ENCODE data around the gene SNN. TPM values are rescaled to one million over a fixed set of nuclear protein-coding genes. Genes with fewer than 3 reads are reported as not detected.

Gene SNN
- total and polyA plus RNA-seq, 7 experiments from 2014 or later, result 17.0 to 86.8 (median 34.3) TPM

- intact Hi-C loops (cut with micrococcal nuclease), result no loop called here
- ChIA-PET CTCF (no interaction called here), POLR2A (no interaction called here)
- H3K4me1 ChIP-seq (ENCODE audit: control insufficient read depth in 2 of 2, insufficient read depth in 2 of 2, low read length in 2 of 2), result peaks cover 9 to 36% of the 10 kb centered on the region in 2 donors
- no peaks in the 10 kb centered on the region for H3K27me3 ChIP-seq (ENCODE audit: control insufficient read depth in 2 of 2, insufficient read depth in 2 of 2, low read length in 2 of 2)
- no peak for DNase-seq
- Mint-ChIP-seq H3K36me3 (peaks cover 0 to 18% (median 0%) of the 10 kb centered on the region in 5 donors), H3K9me3 (peaks cover 0 to 1% (median 0%) of the 10 kb centered on the region in 11 donors), H3K4me1 (peaks cover 58 to 80% (median 78%) of the 10 kb centered on the region in 7 donors), H3K4me3 (peak overlapping the region in 2 of 10 donors; percentile 9 to 47), H3K27ac (peak overlapping the region in 7 of 9 donors; percentile 30 to 98 (median 86)), H3K27me3 (no peaks in the 10 kb centered on the region)
- H3K27ac ChIP-seq (ENCODE audit: low read depth, low read length), result no peak overlapping the region
- H3K36me3 ChIP-seq (ENCODE audit: control insufficient read depth in 2 of 3, insufficient read depth in 3 of 3, low read length in 3 of 3), result peaks cover 6 to 63% (median 15%) of the 10 kb centered on the region in 3 experiments
- no peak overlapping the region for H3K4me3 ChIP-seq (ENCODE audit: low read length)
- no peak for ATAC-seq
- no peaks in the 10 kb centered on the region for H3K9me3 ChIP-seq (ENCODE audit: control insufficient read depth in 2 of 3, low read length in 3 of 3)
Measured at GRCh38 chr16:11675561-11676511, 7.6 kb downstream of the SNN start.

- peaks cover 0 to 18% (median 3%) of the 10 kb centered on the region in 5 donors for H3K36me3 Mint-ChIP-seq
- no peak for DNase-seq
- peak overlapping the region in 1 of 10 donors; percentile 72 for H3K4me3 Mint-ChIP-seq
- H3K27me3 Mint-ChIP-seq, result no peaks in the 10 kb centered on the region
- CTCF ChIA-PET, result no interaction called here
- intact Hi-C loops (cut with micrococcal nuclease), result no loop called here
- H3K9me3 ChIP-seq (ENCODE audit: control insufficient read depth in 2 of 3, low read length in 3 of 3), result no peaks in the 10 kb centered on the region
- peaks cover 15 to 36% of the 10 kb centered on the region in 2 donors for H3K4me1 ChIP-seq (ENCODE audit: control insufficient read depth in 2 of 2, insufficient read depth in 2 of 2, low read length in 2 of 2)
- no peaks in the 10 kb centered on the region for H3K27me3 ChIP-seq (ENCODE audit: control insufficient read depth in 2 of 2, insufficient read depth in 2 of 2, low read length in 2 of 2)
- H3K27ac Mint-ChIP-seq, result peak overlapping the region in 6 of 9 donors; percentile 4 to 87 (median 74)
- ATAC-seq, result no peak
- POLR2A ChIA-PET, result interaction anchor here (1.5 kb wide), 1 partner anchor 13 kb away, joined by 4 read pairs; no protein-coding TSS in a partner anchor
- peaks cover 6 to 63% (median 15%) of the 10 kb centered on the region in 3 experiments for H3K36me3 ChIP-seq (ENCODE audit: control insufficient read depth in 2 of 3, insufficient read depth in 3 of 3, low read length in 3 of 3)
- H3K27ac ChIP-seq (ENCODE audit: low read depth, low read length), result no peak overlapping the region
- no peak overlapping the region for H3K4me3 ChIP-seq (ENCODE audit: low read length)
- H3K9me3 Mint-ChIP-seq, result peaks cover 0 to 1% (median 0%) of the 10 kb centered on the region in 11 donors
- H3K4me1 Mint-ChIP-seq, result peaks cover 59 to 80% (median 78%) of the 10 kb centered on the region in 7 donors
Measured at GRCh38 chr16:11676799-11677198, 8.5 kb downstream of the SNN start.

- peak overlapping the region in 8 of 9 donors; percentile 20 to 88 (median 78) for H3K27ac Mint-ChIP-seq
- no peak for DNase-seq
- ATAC-seq, result no peak
- peaks cover 56 to 80% (median 78%) of the 10 kb centered on the region in 7 donors for H3K4me1 Mint-ChIP-seq
- peaks cover 6 to 68% (median 15%) of the 10 kb centered on the region in 3 experiments for H3K36me3 ChIP-seq (ENCODE audit: control insufficient read depth in 2 of 3, insufficient read depth in 3 of 3, low read length in 3 of 3)
- intact Hi-C loops (cut with micrococcal nuclease), result no loop called here
- POLR2A ChIA-PET, result interaction anchor here (0.6 to 1.5 kb wide), 4 partner anchors 8 to 58 kb away, joined by 3 to 5 read pairs (median 4); no protein-coding TSS in a partner anchor
- H3K36me3 Mint-ChIP-seq, result peaks cover 0 to 19% (median 4%) of the 10 kb centered on the region in 5 donors
- CTCF ChIA-PET, result no interaction called here
- H3K4me3 Mint-ChIP-seq, result peak overlapping the region in 6 of 10 donors; percentile 5 to 79 (median 39)
- peak overlapping the region; percentile 20 for H3K27ac ChIP-seq (ENCODE audit: low read depth, low read length)
- no peaks in the 10 kb centered on the region for H3K9me3 ChIP-seq (ENCODE audit: control insufficient read depth in 2 of 3, low read length in 3 of 3)
- no peaks in the 10 kb centered on the region for H3K27me3 Mint-ChIP-seq
- H3K27me3 ChIP-seq (ENCODE audit: control insufficient read depth in 2 of 2, insufficient read depth in 2 of 2, low read length in 2 of 2), result no peaks in the 10 kb centered on the region
- peaks cover 0 to 1% (median 0%) of the 10 kb centered on the region in 11 donors for H3K9me3 Mint-ChIP-seq
- H3K4me3 ChIP-seq (ENCODE audit: low read length), result no peak overlapping the region
- peaks cover 18 to 36% of the 10 kb centered on the region in 2 donors for H3K4me1 ChIP-seq (ENCODE audit: control insufficient read depth in 2 of 2, insufficient read depth in 2 of 2, low read length in 2 of 2)
Measured at GRCh38 chr16:11677451-11677951, 9.2 kb downstream of the SNN start.

GRCh38 chr16:11677959-11678881, 10.0 kb downstream of the SNN start:
- DNase-seq, result no peak
- H3K27me3 Mint-ChIP-seq, result no peaks in the 10 kb centered on the region
- Histone ChIP-seq H3K27me3 (ENCODE audit: control insufficient read depth in 2 of 2, insufficient read depth in 2 of 2, low read length in 2 of 2) (no peaks in the 10 kb centered on the region), H3K27ac (ENCODE audit: low read depth, low read length) (no peak overlapping the region), H3K36me3 (ENCODE audit: control insufficient read depth in 2 of 3, insufficient read depth in 3 of 3, low read length in 3 of 3) (peaks cover 9 to 74% (median 15%) of the 10 kb centered on the region in 3 experiments), H3K9me3 (ENCODE audit: control insufficient read depth in 2 of 3, low read length in 3 of 3) (no peaks in the 10 kb centered on the region), H3K4me3 (ENCODE audit: low read length) (no peak overlapping the region), H3K4me1 (ENCODE audit: control insufficient read depth in 2 of 2, insufficient read depth in 2 of 2, low read length in 2 of 2) (peaks cover 11 to 30% of the 10 kb centered on the region in 2 donors)
- peak overlapping the region; percentile 20 to 88 (median 72) for H3K27ac Mint-ChIP-seq
- H3K4me1 Mint-ChIP-seq, result peaks cover 51 to 80% (median 77%) of the 10 kb centered on the region in 7 donors
- peaks cover 0 to 24% (median 8%) of the 10 kb centered on the region in 5 donors for H3K36me3 Mint-ChIP-seq
- peaks cover 0 to 1% (median 0%) of the 10 kb centered on the region in 11 donors for H3K9me3 Mint-ChIP-seq
- H3K4me3 Mint-ChIP-seq, result peak overlapping the region in 3 of 10 donors; percentile 5 to 72 (median 31)
- no peak for ATAC-seq
- POLR2A ChIA-PET, result interaction anchor here (0.6 to 1.5 kb wide), 6 partner anchors 9 to 94 kb away, joined by 3 to 5 read pairs (median 4); no protein-coding TSS in a partner anchor
- CTCF ChIA-PET, result interaction anchor here (1.0 to 1.2 kb wide), 2 partner anchors 9 to 10 kb away, joined by 3 to 4 read pairs; no protein-coding TSS in a partner anchor
- intact Hi-C loops (cut with micrococcal nuclease), result no loop called here

- Mint-ChIP-seq H3K27ac (peak overlapping the region in 5 of 9 donors; percentile 57 to 87 (median 87)), H3K36me3 (peaks cover 0 to 32% (median 15%) of the 10 kb centered on the region in 5 donors), H3K27me3 (no peaks in the 10 kb centered on the region), H3K4me3 (peak overlapping the region in 3 of 10 donors; percentile 10 to 39 (median 11)), H3K9me3 (peaks cover 0 to 1% (median 0%) of the 10 kb centered on the region in 11 donors), H3K4me1 (peaks cover 47 to 77% (median 70%) of the 10 kb centered on the region in 7 donors)
- no peak for DNase-seq
- Histone ChIP-seq H3K36me3 (ENCODE audit: control insufficient read depth in 2 of 3, insufficient read depth in 3 of 3, low read length in 3 of 3) (peaks cover 14 to 81% (median 19%) of the 10 kb centered on the region in 3 experiments), H3K27ac (ENCODE audit: low read depth, low read length) (no peak overlapping the region), H3K27me3 (ENCODE audit: control insufficient read depth in 2 of 2, insufficient read depth in 2 of 2, low read length in 2 of 2) (no peaks in the 10 kb centered on the region), H3K4me1 (ENCODE audit: control insufficient read depth in 2 of 2, insufficient read depth in 2 of 2, low read length in 2 of 2) (peaks cover 11 to 26% of the 10 kb centered on the region in 2 donors), H3K4me3 (ENCODE audit: low read length) (no peak overlapping the region), H3K9me3 (ENCODE audit: control insufficient read depth in 2 of 3, low read length in 3 of 3) (no peaks in the 10 kb centered on the region)
- intact Hi-C loops (cut with micrococcal nuclease), result no loop called here
- ChIA-PET POLR2A (interaction anchor here (1.1 to 1.3 kb wide), 2 partner anchors 58 to 95 kb away, joined by 3 to 4 read pairs; no protein-coding TSS in a partner anchor), CTCF (interaction anchor here (1.2 kb wide), 1 partner anchor 10 kb away, joined by 4 read pairs; no protein-coding TSS in a partner anchor)
- ATAC-seq, result no peak
Measured at GRCh38 chr16:11679250-11679649, 11.0 kb downstream of the SNN start.
